GM18511 (cell line): ENCODE data around the gene TCF7L2.
"Not testable (repeated sequence)": the region's sequence is repeated elsewhere in the genome, so short reads cannot be mapped to it uniquely, and the experiment has no call there.

Source experiments
- ATAC-seq: cut with Tn5 transposase; IDR thresholded peaks from one replicate; pipeline ENCODE4 v1.9.1; 2021; ENCODE audit warnings: mild to moderate bottlenecking, moderate library complexity; ENCODE audit not compliant: unreplicated experiment

TCF7L2 gene

GRCh38 chr10:113061557-113061956, 111.5 kb downstream of the TCF7L2 start:
- ATAC-seq = no peak

- no peak for ATAC-seq
Measured at GRCh38 chr10:113063043-113063967, 113.3 kb downstream of the TCF7L2 start.

GRCh38 chr10:113064039-113064438, 114.0 kb downstream of the TCF7L2 start:
- no peak for ATAC-seq

- not testable (repeated sequence) for ATAC-seq
Measured at GRCh38 chr10:113066120-113066519, 116.1 kb downstream of the TCF7L2 start.

- ATAC-seq = no peak
Measured at GRCh38 chr10:113066561-113067312, 116.7 kb downstream of the TCF7L2 start.

- no peak for ATAC-seq
Measured at GRCh38 chr10:113067501-113067900, 117.5 kb downstream of the TCF7L2 start.

GRCh38 chr10:113068178-113068890, 118.3 kb downstream of the TCF7L2 start:
- ATAC-seq = no peak

GRCh38 chr10:113069595-113069994, 119.5 kb downstream of the TCF7L2 start:
- ATAC-seq = no peak

GRCh38 chr10:113071446-113071845, 121.4 kb downstream of the TCF7L2 start:
- no peak for ATAC-seq

- ATAC-seq = no peak
Measured at GRCh38 chr10:113073549-113074189, 123.6 kb downstream of the TCF7L2 start.

GRCh38 chr10:113076949-113077348, 126.9 kb downstream of the TCF7L2 start:
- no peak for ATAC-seq

GRCh38 chr10:113078282-113078907, 128.3 kb downstream of the TCF7L2 start:
- no peak for ATAC-seq

GRCh38 chr10:113080061-113080924, 130.2 kb downstream of the TCF7L2 start:
- no peak for ATAC-seq

GRCh38 chr10:113080925-113081229, 130.8 kb downstream of the TCF7L2 start:
- no peak for ATAC-seq

- ATAC-seq = no peak
Measured at GRCh38 chr10:113084031-113084430, 134.0 kb downstream of the TCF7L2 start.

GRCh38 chr10:113085776-113086175, 135.7 kb downstream of the TCF7L2 start:
- ATAC-seq = no peak

- ATAC-seq = no peak
Measured at GRCh38 chr10:113086282-113086681, 136.2 kb downstream of the TCF7L2 start.

GRCh38 chr10:113087165-113088029, 137.3 kb downstream of the TCF7L2 start:
- no peak for ATAC-seq

- no peak for ATAC-seq
Measured at GRCh38 chr10:113088194-113088593, 138.1 kb downstream of the TCF7L2 start.
